ENCODE data around the gene CYTH1. TPM values are rescaled to one million over a fixed set of nuclear protein-coding genes. Genes with fewer than 3 reads are reported as not detected.

Gene CYTH1
- total RNA-seq, 1 experiment from 2014 or later, result 34.3 TPM

DNA sequence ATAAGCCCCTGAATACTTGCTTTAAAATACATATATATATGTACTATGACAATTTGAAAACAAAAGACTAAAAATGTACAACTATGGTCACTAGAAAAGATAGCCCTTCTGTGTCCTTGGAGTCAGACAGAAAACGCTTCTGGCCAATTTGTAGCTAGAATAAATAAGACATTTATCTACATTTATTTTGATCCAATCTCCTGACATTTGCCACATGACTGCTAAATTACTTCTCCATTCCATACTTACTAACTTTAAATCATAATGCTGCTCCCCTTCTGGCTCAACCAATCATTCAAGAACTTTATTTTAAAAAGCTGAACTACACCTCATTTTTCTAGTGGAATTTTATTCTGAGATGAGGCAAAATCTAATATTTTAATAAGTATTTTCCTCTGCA, 65.8 kb downstream of the CYTH1 start:
- H3K27ac ChIP-seq (ENCODE audit: low read depth, low read length), result no peak overlapping the region
- no peaks in the 10 kb centered on the region for H3K9me3 ChIP-seq (ENCODE audit: control insufficient read depth in 1 of 2, insufficient read depth in 1 of 2, low read depth in 1 of 2, low read length in 2 of 2)
- no peaks in the 10 kb centered on the region for H3K27me3 ChIP-seq (ENCODE audit: insufficient read depth, low read length)
- TF ChIP-seq FOSL1 (IDR thresholded peaks at IDR 0.05; ENCODE audit: low read depth) (no peak), JUND (IDR thresholded peaks at IDR 0.05) (no peak), ZFX (IDR thresholded peaks at IDR 0.05) (no peak), SP1 (IDR thresholded peaks at IDR 0.05; ENCODE audit: low read depth) (no peak), POLR2A (IDR thresholded peaks at IDR 0.05; ENCODE audit: borderline replicate concordance, extremely low read depth, insufficient read depth, insufficient read length) (no peak), SIN3A (IDR thresholded peaks at IDR 0.05; ENCODE audit: low read depth) (no peak), ZNF274 (IDR thresholded peaks at IDR 0.05; ENCODE audit: low read depth, low read length) (no peak), YY1 (IDR thresholded peaks at IDR 0.05; ENCODE audit: extremely low read depth, insufficient replicate concordance, low read depth, low read length) (no peak), POLR2AphosphoS5 (IDR thresholded peaks at IDR 0.05; ENCODE audit: low read depth, low read length) (no peak), ELF1 (IDR thresholded peaks at IDR 0.05; ENCODE audit: borderline replicate concordance, low read depth) (no peak), CEBPB (IDR thresholded peaks at IDR 0.05; ENCODE audit: low read depth) (no peak)
- TF ChIP-seq, protein P1, sequence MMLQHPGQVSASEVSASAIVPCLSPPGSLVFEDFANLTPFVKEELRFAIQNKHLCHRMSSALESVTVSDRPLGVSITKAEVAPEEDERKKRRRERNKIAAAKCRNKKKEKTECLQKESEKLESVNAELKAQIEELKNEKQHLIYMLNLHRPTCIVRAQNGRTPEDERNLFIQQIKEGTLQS (IDR thresholded peaks at IDR 0.05), result no peak
- TF ChIP-seq, protein P2, sequence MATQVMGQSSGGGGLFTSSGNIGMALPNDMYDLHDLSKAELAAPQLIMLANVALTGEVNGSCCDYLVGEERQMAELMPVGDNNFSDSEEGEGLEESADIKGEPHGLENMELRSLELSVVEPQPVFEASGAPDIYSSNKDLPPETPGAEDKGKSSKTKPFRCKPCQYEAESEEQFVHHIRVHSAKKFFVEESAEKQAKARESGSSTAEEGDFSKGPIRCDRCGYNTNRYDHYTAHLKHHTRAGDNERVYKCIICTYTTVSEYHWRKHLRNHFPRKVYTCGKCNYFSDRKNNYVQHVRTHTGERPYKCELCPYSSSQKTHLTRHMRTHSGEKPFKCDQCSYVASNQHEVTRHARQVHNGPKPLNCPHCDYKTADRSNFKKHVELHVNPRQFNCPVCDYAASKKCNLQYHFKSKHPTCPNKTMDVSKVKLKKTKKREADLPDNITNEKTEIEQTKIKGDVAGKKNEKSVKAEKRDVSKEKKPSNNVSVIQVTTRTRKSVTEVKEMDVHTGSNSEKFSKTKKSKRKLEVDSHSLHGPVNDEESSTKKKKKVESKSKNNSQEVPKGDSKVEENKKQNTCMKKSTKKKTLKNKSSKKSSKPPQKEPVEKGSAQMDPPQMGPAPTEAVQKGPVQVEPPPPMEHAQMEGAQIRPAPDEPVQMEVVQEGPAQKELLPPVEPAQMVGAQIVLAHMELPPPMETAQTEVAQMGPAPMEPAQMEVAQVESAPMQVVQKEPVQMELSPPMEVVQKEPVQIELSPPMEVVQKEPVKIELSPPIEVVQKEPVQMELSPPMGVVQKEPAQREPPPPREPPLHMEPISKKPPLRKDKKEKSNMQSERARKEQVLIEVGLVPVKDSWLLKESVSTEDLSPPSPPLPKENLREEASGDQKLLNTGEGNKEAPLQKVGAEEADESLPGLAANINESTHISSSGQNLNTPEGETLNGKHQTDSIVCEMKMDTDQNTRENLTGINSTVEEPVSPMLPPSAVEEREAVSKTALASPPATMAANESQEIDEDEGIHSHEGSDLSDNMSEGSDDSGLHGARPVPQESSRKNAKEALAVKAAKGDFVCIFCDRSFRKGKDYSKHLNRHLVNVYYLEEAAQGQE (IDR thresholded peaks at IDR 0.05; ENCODE audit: low read depth), result no peak
- no peaks in the 10 kb centered on the region for H3K9me2 ChIP-seq (ENCODE audit: insufficient read depth)
- ChIA-PET CTCF (interaction anchor here (1.6 kb wide), 1 partner anchor 8 kb away, joined by 6 read pairs; no protein-coding TSS in a partner anchor), RAD21 (ENCODE audit: low non-redundant PET in 1 of 2, low total read pairs in 2 of 2, uncharacterized antibody in 2 of 2, unreplicated experiment in 2 of 2) (no interaction called here), POLR2A (no interaction called here)
- peaks cover 9 to 16% of the 10 kb centered on the region in 2 experiments; a peak in 3 of 4 replicates for H3K4me1 ChIP-seq (ENCODE audit: control insufficient read depth in 1 of 2, insufficient read depth in 2 of 2, low read length in 2 of 2)
- H3K79me2 ChIP-seq (ENCODE audit: insufficient read depth, low read length), result peaks cover 35% of the 10 kb centered on the region
- intact Hi-C loops (cut with micrococcal nuclease), result no loop called here
- H3K4me3 ChIP-seq (replicated peaks in 1 of 2; ENCODE audit: low read depth in 1 of 2, low read length in 2 of 2), result no peak overlapping the region
- H3K4me2 ChIP-seq (ENCODE audit: low read length), result no peak overlapping the region
- ATAC-seq, result no peak
- no TSS peak for BruUV-seq (replicated peaks)
- H2AFZ ChIP-seq (ENCODE audit: low read depth, low read length, poor library complexity, severe bottlenecking), result no peak overlapping the region
- no peak for DNase-seq (ENCODE audit: low read depth, low spot score)
- no peak overlapping the region for H3K9ac ChIP-seq (ENCODE audit: low read length)
- H3K36me3 ChIP-seq (ENCODE audit: control insufficient read depth in 1 of 2, insufficient read depth in 2 of 2, low read length in 2 of 2), result no peaks in the 10 kb centered on the region
- H4K20me1 ChIP-seq (ENCODE audit: insufficient read depth), result no peaks in the 10 kb centered on the region

All from HCT116 (cell line).